Activated T-cell treated with anti-CD3 and anti-CD28 coated beads for 4 hours (primary cell): ENCODE measurements around the gene SCPEP1.

ENCODE experiments used
- DNase-seq: peaks from one replicate; pipeline ENCODE4 v3.0.0-alpha.2; 2020

The SCPEP1 gene

DNA sequence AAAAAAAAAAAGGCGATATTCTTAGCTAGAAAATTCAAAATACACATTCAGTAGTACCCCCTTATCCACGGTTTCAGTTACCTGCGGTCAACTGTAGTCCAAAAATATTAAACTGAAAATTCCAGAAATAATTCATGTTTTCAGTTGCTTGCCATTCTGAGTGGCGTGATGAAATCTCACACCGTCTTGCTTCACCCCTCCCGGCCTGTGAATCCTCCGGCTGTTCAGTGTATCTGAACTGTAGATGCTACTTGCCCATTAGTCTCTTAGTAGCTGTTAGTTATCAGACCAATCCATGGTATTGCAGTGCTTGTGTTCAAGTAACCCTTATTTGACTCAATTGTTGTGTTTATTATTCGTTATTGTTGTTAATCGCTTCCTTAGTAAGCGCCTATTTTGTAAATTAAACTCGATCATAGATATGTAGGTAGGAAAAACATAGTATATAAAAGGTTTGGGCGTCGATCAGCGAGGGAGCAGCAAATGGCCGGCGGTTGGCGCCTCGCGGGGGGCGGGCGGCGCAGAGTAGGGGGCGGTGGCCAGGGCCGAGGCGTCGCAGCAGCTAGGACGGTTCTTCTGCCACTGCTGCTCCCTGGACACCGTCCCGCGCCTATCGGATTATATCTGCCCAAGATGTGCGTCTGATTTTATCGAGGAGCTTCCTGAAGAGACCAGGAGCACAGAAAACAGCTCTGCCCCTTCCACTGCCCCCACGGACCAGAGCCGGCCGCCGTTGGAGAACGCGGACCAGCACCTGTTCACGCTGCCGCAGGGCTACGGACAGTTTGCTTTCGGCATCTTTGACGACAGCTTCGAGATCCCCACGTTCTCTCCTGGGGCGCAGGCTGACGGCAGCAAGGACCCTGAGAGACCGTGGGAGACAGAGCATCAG lies 67.3 kb downstream of the SCPEP1 start:
- no peak for DNase-seq

DNA sequence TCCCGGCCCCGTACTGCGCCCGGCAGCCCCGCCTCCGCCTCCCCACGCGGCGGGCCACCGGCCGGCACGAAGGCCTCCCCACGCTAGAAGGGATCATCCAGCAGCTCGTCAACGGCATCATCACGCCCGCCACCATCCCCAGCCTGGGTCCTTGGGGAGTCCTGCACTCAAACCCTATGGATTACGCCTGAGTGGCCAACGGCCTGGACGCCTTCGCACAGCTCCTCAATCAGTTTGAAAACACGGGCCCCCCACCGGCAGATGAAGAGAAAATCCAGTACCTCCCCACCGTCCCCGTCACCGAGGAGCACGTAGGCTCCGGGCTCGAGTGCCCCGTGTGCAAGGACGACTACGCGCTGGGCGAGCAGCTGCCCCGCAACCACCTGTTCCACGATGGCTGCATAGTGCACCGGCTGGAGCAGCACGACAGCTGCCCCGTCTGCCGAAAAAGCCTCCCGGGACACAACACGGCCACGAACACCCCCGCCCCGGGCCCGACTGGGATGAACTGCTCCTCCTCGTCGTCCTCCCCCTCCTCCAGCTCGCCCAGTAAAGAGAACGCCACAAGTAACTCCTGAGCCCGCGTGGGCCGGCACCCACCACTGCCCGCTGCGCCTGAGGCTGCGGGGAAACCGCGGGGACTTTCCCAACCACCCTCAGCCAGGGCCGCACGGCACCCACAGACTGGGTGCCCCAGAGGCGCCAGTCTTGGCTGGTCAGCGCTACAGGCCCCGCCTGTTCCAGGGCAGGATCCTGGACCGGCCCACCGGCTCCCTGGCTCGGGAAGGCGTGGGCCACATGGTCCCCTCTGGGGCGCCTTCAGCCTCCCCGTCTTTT lies 68.2 kb downstream of the SCPEP1 start:
- DNase-seq, result peak; percentile 4

DNA sequence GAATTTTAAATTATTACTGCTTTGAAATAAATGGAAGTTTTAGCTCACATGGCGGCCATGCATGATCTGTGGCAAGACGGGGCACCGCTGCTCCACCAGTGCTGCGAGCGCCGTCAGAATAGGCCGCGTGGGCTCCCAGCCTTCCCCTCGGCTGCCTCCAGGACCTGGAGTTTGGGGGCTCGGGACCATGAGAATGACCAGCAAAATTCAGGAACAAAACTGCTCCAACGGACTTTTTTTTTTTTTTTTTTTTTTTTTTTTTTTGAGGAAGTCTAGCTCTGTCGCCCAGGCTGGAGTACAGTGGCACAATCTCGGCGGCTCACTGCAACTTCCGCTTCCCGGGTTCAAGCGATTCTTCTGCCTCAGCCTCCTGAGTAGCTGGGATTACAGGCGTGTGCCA lies 68.8 kb downstream of the SCPEP1 start:
- DNase-seq, result no peak

DNA sequence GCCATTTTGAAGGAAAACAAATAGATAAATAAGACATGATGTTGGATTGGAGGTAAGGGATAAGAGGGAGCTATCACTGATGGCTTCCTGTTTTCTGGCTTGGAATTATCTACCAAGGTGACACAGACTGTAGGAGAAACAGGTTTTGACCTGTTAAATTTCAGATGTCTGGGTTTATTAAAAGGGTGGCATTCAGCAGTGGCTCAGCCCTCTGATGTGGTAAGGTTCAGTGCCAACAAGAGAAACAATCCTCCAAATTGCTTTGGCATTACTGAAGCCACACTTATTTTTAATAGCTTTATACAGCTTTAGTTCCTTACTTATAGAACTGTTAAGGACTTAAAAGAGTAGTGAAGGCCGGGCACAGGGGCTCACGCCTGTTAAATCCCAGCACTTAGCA lies 70.2 kb downstream of the SCPEP1 start:
- no peak for DNase-seq

- DNase-seq, result no peak
These were observed 72.4 kb downstream of the SCPEP1 start for GRCh38 chr17:57050306-57050705.

GRCh38 chr17:57051886-57052361 lies 74.0 kb downstream of the SCPEP1 start:
- DNase-seq, result no peak
